ENCODE results near the gene RANBP17.

DNA sequence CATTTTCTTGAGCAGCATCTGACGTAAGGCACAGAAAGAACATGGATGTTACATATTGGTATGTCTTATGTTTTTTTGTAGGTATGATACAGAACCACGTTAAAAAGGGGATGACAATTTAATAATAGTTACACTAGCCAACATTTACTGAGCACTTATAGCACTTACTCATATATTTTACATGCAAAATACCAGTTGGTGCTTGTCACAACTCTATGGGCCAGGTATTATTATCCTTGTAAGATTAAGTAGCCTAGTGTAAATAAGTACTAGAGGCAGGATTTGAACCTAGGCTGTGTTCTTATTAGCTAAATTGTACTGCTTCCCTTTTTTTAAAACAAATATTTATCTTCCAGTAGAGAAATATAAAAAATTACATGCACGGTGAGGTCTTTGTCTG, 83.5 kb downstream of the RANBP17 start:
- TF ChIP-seq, protein P1, sequence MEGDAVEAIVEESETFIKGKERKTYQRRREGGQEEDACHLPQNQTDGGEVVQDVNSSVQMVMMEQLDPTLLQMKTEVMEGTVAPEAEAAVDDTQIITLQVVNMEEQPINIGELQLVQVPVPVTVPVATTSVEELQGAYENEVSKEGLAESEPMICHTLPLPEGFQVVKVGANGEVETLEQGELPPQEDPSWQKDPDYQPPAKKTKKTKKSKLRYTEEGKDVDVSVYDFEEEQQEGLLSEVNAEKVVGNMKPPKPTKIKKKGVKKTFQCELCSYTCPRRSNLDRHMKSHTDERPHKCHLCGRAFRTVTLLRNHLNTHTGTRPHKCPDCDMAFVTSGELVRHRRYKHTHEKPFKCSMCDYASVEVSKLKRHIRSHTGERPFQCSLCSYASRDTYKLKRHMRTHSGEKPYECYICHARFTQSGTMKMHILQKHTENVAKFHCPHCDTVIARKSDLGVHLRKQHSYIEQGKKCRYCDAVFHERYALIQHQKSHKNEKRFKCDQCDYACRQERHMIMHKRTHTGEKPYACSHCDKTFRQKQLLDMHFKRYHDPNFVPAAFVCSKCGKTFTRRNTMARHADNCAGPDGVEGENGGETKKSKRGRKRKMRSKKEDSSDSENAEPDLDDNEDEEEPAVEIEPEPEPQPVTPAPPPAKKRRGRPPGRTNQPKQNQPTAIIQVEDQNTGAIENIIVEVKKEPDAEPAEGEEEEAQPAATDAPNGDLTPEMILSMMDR (IDR thresholded peaks at IDR 0.05): no peak
- TF ChIP-seq POLR2A (IDR thresholded peaks at IDR 0.05): no peak

All from lower leg skin (tissue), 3 donors.